HG03103 (cell line): Measurements from ENCODE around the gene SLC6A18.
"Not testable (repeated sequence)": the region's sequence is repeated elsewhere in the genome, so short reads cannot be mapped to it uniquely, and the experiment has no call there.

Experiments
- ATAC-seq: cut with Tn5 transposase; IDR thresholded peaks from one replicate; pipeline ENCODE4 v1.9.1; 2021; ENCODE audit warnings: low read depth; ENCODE audit not compliant: unreplicated experiment

The SLC6A18 gene

GRCh38 chr5:1283729-1284041, 58.5 kb downstream of the SLC6A18 start:
- not testable (repeated sequence) for ATAC-seq

- ATAC-seq = not testable (repeated sequence)
Observed at GRCh38 chr5:1284336-1284970, 59.3 kb downstream of the SLC6A18 start.

GRCh38 chr5:1285141-1285540, 60.0 kb downstream of the SLC6A18 start:
- ATAC-seq = no peak

- no peak for ATAC-seq
Observed at GRCh38 chr5:1285883-1286291, 60.7 kb downstream of the SLC6A18 start.

- no peak for ATAC-seq
Observed at GRCh38 chr5:1288439-1289335, 63.5 kb downstream of the SLC6A18 start.

GRCh38 chr5:1289559-1289958, 64.4 kb downstream of the SLC6A18 start:
- not testable (repeated sequence) for ATAC-seq

GRCh38 chr5:1290956-1291355, 65.8 kb downstream of the SLC6A18 start:
- not testable (repeated sequence) for ATAC-seq

GRCh38 chr5:1291611-1292080, 66.5 kb downstream of the SLC6A18 start:
- ATAC-seq = no peak

GRCh38 chr5:1292139-1292538, 67.0 kb downstream of the SLC6A18 start:
- no peak for ATAC-seq

- ATAC-seq = no peak
Observed at GRCh38 chr5:1292846-1293415, 67.8 kb downstream of the SLC6A18 start.

GRCh38 chr5:1293416-1294205, 68.4 kb downstream of the SLC6A18 start:
- ATAC-seq = no peak

- ATAC-seq = no peak
Observed at GRCh38 chr5:1294206-1294834, 69.1 kb downstream of the SLC6A18 start.

- no peak for ATAC-seq
Observed at GRCh38 chr5:1294835-1295649, 69.9 kb downstream of the SLC6A18 start, which contains the start of gene TERT. Gene TERT (minus strand): TSS chr5:1295068. CDS start chr5:1294989, 79 bp downstream.

GRCh38 chr5:1295650-1296037, 70.5 kb downstream of the SLC6A18 start:
- ATAC-seq = no peak
